Transverse colon (tissue), 3 donors: ENCODE data around the gene PTGFRN.

ENCODE experiments used
- CTCF ChIP-seq, 5 experiments: fragments of 200-600 bp in 3 of 5; fragments of 450-650 bp in 2 of 5; sonication (generic) in 3 of 5; IDR thresholded peaks; 1 replicate in 2 of 5; 2 replicates in 3 of 5; pipeline ENCODE4 v1.5.1; 2016 to 2017; ENCODE audit warnings: antibody characterized with exemption in 5 of 5, inconsistent platforms in 3 of 5, mild to moderate bottlenecking in 2 of 5, moderate library complexity in 1 of 5
- POLR2A ChIP-seq: fragments of 450-650 bp; IDR thresholded peaks from one replicate; pipeline ENCODE4 v1.6.1; 2016; ENCODE audit warnings: antibody characterized with exemption, mild to moderate bottlenecking, moderate library complexity

GRCh38 chr1:116871779-116872146 is 38.0 kb upstream of the PTGFRN start:
- TF ChIP-seq POLR2A, result no peak
- TF ChIP-seq CTCF (IDR thresholded peaks at IDR 0.05), result no peak
